Common myeloid progenitor, CD34-positive (primary cell): Measurements from ENCODE around the gene MACROD1.

Experiments used
- CTCF ChIA-PET: fragments of 350-600 bp; sonication (Branson Sonifier 250); formaldehyde crosslinking; loops from one replicate; lab custom pipeline; 2021; ENCODE audit warnings: antibody characterized with exemption; lab: Charles Lee
- POLR2A ChIA-PET: fragments of 350-600 bp; sonication (Branson Sonifier 250); formaldehyde crosslinking; loops from one replicate; lab custom pipeline; 2021; ENCODE audit warnings: antibody characterized with exemption; lab: Charles Lee
- DNase-seq, 3 donors: peaks; one replicate each; pipeline versions ENCODE4 v3.0.0 to v3.0.0-alpha.2; 2013
- H3K27ac ChIP-seq, 2 experiments: 1 replicate in 1 of 2; 2 replicates in 1 of 2; pipeline ENCODE4 v1.7.0; 2013; ENCODE audit warnings: inconsistent platforms in 2 of 2, low read length in 2 of 2, mild to moderate bottlenecking in 2 of 2, low read depth in 1 of 2, moderate library complexity in 1 of 2; ENCODE audit not compliant: severe bottlenecking in 2 of 2, insufficient read depth in 1 of 2, poor library complexity in 1 of 2
- H3K27me3 ChIP-seq, 5 experiments: replicated peaks in 2 of 5; 1 replicate in 3 of 5; 2 replicates in 2 of 5; pipeline versions ENCODE4 v1.6.1 to v1.7.0; 2013; ENCODE audit warnings: low read length in 4 of 5, mild to moderate bottlenecking in 2 of 5, moderate library complexity in 2 of 5, inconsistent platforms in 1 of 5; ENCODE audit not compliant: insufficient read depth in 5 of 5, control insufficient read depth in 4 of 5
- H3K36me3 ChIP-seq, 4 experiments: 1 replicate in 2 of 4; 2 replicates in 2 of 4; pipeline versions ENCODE4 v1.6.1 to v1.7.0; 2013; ENCODE audit warnings: low read length in 3 of 4, control low read depth in 1 of 4, mild to moderate bottlenecking in 1 of 4; ENCODE audit not compliant: control insufficient read depth in 4 of 4, insufficient read depth in 4 of 4
- H3K4me1 ChIP-seq, 4 experiments: 1 replicate in 3 of 4; 2 replicates in 1 of 4; pipeline versions ENCODE4 v1.6.1 to v1.7.1; 2013; ENCODE audit warnings: low read length in 3 of 4, mild to moderate bottlenecking in 3 of 4, control low read depth in 1 of 4, inconsistent platforms in 1 of 4, moderate library complexity in 1 of 4; ENCODE audit not compliant: control insufficient read depth in 4 of 4, insufficient read depth in 4 of 4; ENCODE audit errors: control extremely low read depth in 1 of 4
- H3K4me3 ChIP-seq, 7 experiments: 1 replicate in 4 of 7; 2 replicates in 3 of 7; pipeline versions ENCODE4 v1.5.1 to v1.7.0; 2013; ENCODE audit warnings: mild to moderate bottlenecking in 7 of 7, low read length in 6 of 7, moderate library complexity in 6 of 7, inconsistent platforms in 2 of 7, low read depth in 2 of 7, control low read depth in 1 of 7; ENCODE audit not compliant: insufficient read depth in 4 of 7, control insufficient read depth in 1 of 7; ENCODE audit errors: extremely low read depth in 1 of 7
- H3K9me3 ChIP-seq, 5 experiments: 1 replicate in 4 of 5; 2 replicates in 1 of 5; pipeline versions ENCODE4 v1.6.1 to v1.7.1; 2013; ENCODE audit warnings: low read length in 4 of 5, mild to moderate bottlenecking in 2 of 5, inconsistent platforms in 1 of 5, low read depth in 1 of 5, moderate library complexity in 1 of 5; ENCODE audit not compliant: control insufficient read depth in 4 of 5, insufficient read depth in 2 of 5; ENCODE audit errors: control extremely low read depth in 1 of 5
- WGBS: methylation state at CpG from one replicate; pipeline ENCODE4 v1.1.5; 2013; ENCODE audit not compliant: insufficient coverage; 5-methylcytosine and 5-hydroxymethylcytosine counted together

The MACROD1 gene

GRCh38 chr11:64180891-64181290 lies 15.0 kb upstream of the MACROD1 start:
- Histone ChIP-seq H3K4me3 (peak overlapping the region in 1 of 7 experiments; percentile 1), H3K36me3 (peaks cover 0 to 10% (median 0%) of the 10 kb centered on the region in 4 experiments), H3K4me1 (peaks cover 3 to 37% (median 21%) of the 10 kb centered on the region in 4 experiments), H3K27ac (no peak overlapping the region), H3K27me3 (no peaks in the 10 kb centered on the region), H3K9me3 (no peaks in the 10 kb centered on the region)
- no peak for DNase-seq
- ChIA-PET POLR2A (interaction anchor here (0.8 kb wide), 1 partner anchor 195 kb away, joined by 3 read pairs; the partner anchor contains the start of gene OTUB1), CTCF (interaction anchor here (0.9 to 2.0 kb wide), 4 partner anchors 16 to 179 kb away, joined by 3 to 7 read pairs (median 4); no protein-coding TSS in a partner anchor)
- WGBS, result 90% methylated on average over 4 of the region's 5 CpGs

- Histone ChIP-seq H3K27me3 (no peaks in the 10 kb centered on the region), H3K4me3 (no peak overlapping the region), H3K9me3 (no peaks in the 10 kb centered on the region), H3K36me3 (peaks cover 0 to 10% (median 0%) of the 10 kb centered on the region in 4 experiments), H3K4me1 (peaks cover 3 to 24% (median 9%) of the 10 kb centered on the region in 4 experiments), H3K27ac (no peak overlapping the region)
- POLR2A ChIA-PET, result no interaction called here
- CTCF ChIA-PET, result interaction anchor here (0.6 to 1.3 kb wide), 3 partner anchors 13 to 286 kb away, joined by 3 to 5 read pairs (median 4); partner anchors contain the start of gene MACROD1
- DNase-seq, result no peak
- 98% methylated on average over 11 of the region's 12 CpGs for WGBS
Measured at GRCh38 chr11:64178951-64179639, 13.2 kb upstream of the MACROD1 start.

- ChIA-PET CTCF (no interaction called here), POLR2A (no interaction called here)
- Histone ChIP-seq H3K4me3 (no peak overlapping the region), H3K9me3 (peaks cover 0 to 2% (median 0%) of the 10 kb centered on the region in 5 experiments), H3K4me1 (peaks cover 3 to 16% (median 8%) of the 10 kb centered on the region in 4 experiments), H3K27ac (no peak overlapping the region), H3K27me3 (no peaks in the 10 kb centered on the region), H3K36me3 (peaks cover 0 to 10% (median 0%) of the 10 kb centered on the region in 4 experiments)
- no peak for DNase-seq
- WGBS, result no CpG with 5 or more reads among the region's 1 CpG
Measured at GRCh38 chr11:64178203-64178602, 12.3 kb upstream of the MACROD1 start.

GRCh38 chr11:64176751-64177150 lies 10.8 kb upstream of the MACROD1 start:
- H3K4me1 ChIP-seq, result peaks cover 3 to 12% (median 6%) of the 10 kb centered on the region in 4 experiments
- POLR2A ChIA-PET, result no interaction called here
- CTCF ChIA-PET, result interaction anchor here (0.6 kb wide), 1 partner anchor 190 kb away, joined by 3 read pairs; no protein-coding TSS in a partner anchor
- H3K36me3 ChIP-seq, result peaks cover 0 to 10% (median 0%) of the 10 kb centered on the region in 4 experiments
- DNase-seq, result no peak
- 62% methylated on average over 5 of the region's 8 CpGs for WGBS
- H3K9me3 ChIP-seq, result peaks cover 0 to 2% (median 0%) of the 10 kb centered on the region in 5 experiments
- H3K27ac ChIP-seq, result no peak overlapping the region
- no peak overlapping the region for H3K4me3 ChIP-seq
- H3K27me3 ChIP-seq, result no peaks in the 10 kb centered on the region

GRCh38 chr11:64173616-64174355 lies 7.9 kb upstream of the MACROD1 start:
- Histone ChIP-seq H3K36me3 (no peaks in the 10 kb centered on the region), H3K4me3 (no peak overlapping the region), H3K9me3 (peaks cover 0 to 2% (median 0%) of the 10 kb centered on the region in 5 experiments), H3K27ac (no peak overlapping the region), H3K4me1 (no peaks in the 10 kb centered on the region), H3K27me3 (no peaks in the 10 kb centered on the region)
- WGBS, result 100% methylated on average over 4 of the region's 4 CpGs
- POLR2A ChIA-PET, result no interaction called here
- DNase-seq, result no peak
- CTCF ChIA-PET, result interaction anchor here (0.6 to 1.4 kb wide), 3 partner anchors 12 to 99 kb away, joined by 3 to 4 read pairs (median 3); partner anchors contain the start of gene STIP1

- Histone ChIP-seq H3K27ac (no peak overlapping the region), H3K27me3 (no peaks in the 10 kb centered on the region), H3K4me3 (no peak overlapping the region), H3K9me3 (peaks cover 0 to 2% (median 0%) of the 10 kb centered on the region in 5 experiments), H3K36me3 (no peaks in the 10 kb centered on the region), H3K4me1 (peaks cover 0 to 13% (median 9%) of the 10 kb centered on the region in 4 experiments)
- CTCF ChIA-PET, result interaction anchor here (1.0 kb wide), 1 partner anchor 15 kb away, joined by 3 read pairs; the partner anchor contains the start of gene STIP1
- DNase-seq, result no peak
- POLR2A ChIA-PET, result no interaction called here
- 92% methylated on average over 1 of the region's 4 CpGs for WGBS
Measured at GRCh38 chr11:64170419-64170818, 4.5 kb upstream of the MACROD1 start.
